Transverse colon (tissue), 1 donor: ENCODE measurements around the gene LAMB1.

Source experiments
- EP300 ChIP-seq: sonication (generic); formaldehyde crosslinking; IDR thresholded peaks from one replicate; pipeline ENCODE4 v1.6.1; 2017; ENCODE audit warnings: antibody characterized with exemption, low read depth
- POLR2A ChIP-seq: fragments of 450-650 bp; IDR thresholded peaks from one replicate; pipeline ENCODE4 v1.6.1; 2016; ENCODE audit warnings: antibody characterized with exemption, mild to moderate bottlenecking, moderate library complexity

GRCh38 chr7:107966711-107967110 is 36.2 kb downstream of the LAMB1 start:
- no peak for TF ChIP-seq EP300
- no peak for TF ChIP-seq POLR2A
